Measurements from ENCODE around the gene SWI5. TPM values are rescaled to one million over a fixed set of nuclear protein-coding genes. Genes with fewer than 3 reads are reported as not detected.

SWI5 gene
- total RNA-seq, 1 donor, result 31.1 TPM

DNA sequence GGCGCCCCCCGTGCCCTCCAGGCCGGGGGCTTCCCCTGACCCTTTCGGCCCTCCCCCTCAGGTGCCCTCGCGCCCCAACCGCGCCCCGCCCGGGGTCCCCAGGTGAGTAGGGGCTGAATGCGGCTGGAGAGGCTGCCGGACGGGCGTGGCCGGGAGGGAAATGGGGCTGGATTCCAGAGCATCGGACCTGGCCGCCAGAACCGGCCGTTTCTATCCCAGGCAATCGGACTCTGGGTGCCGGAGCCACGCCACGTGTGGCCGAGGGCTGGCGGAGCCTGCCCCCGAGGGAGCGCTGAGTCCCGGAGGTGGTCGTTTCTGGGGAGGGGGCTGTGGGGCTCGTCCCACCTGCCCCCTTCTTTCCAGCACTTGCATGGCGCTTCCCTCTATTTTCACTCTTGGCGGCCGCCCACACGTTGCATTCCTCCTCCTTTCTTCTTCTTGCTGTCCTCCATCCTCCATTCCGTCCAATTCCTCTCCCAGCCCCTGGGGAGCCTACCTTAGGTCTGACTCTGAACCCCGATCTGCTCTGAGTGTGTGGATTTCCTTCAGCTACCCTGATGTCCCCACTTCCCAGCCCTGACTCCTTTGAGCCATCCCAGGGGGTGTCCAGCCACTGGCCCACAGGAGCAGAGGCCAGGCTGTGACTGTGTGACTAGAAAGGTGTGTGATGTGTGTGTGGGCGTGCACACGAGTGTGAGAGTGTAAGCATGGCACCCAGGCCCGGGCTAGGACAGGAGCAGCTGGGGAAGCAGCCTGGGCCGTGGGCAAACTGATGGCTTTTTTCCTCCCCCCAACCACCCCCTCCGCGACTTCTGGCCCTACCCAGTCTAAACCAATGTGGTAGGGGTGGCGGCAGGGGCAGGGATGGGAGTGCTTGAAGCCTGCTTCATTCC, 25.0 kb upstream of the SWI5 start:
- H3K4me3 ChIP-seq (ENCODE audit: low read depth, low read length), result no peak overlapping the region
- TF ChIP-seq, protein P1, sequence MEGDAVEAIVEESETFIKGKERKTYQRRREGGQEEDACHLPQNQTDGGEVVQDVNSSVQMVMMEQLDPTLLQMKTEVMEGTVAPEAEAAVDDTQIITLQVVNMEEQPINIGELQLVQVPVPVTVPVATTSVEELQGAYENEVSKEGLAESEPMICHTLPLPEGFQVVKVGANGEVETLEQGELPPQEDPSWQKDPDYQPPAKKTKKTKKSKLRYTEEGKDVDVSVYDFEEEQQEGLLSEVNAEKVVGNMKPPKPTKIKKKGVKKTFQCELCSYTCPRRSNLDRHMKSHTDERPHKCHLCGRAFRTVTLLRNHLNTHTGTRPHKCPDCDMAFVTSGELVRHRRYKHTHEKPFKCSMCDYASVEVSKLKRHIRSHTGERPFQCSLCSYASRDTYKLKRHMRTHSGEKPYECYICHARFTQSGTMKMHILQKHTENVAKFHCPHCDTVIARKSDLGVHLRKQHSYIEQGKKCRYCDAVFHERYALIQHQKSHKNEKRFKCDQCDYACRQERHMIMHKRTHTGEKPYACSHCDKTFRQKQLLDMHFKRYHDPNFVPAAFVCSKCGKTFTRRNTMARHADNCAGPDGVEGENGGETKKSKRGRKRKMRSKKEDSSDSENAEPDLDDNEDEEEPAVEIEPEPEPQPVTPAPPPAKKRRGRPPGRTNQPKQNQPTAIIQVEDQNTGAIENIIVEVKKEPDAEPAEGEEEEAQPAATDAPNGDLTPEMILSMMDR (IDR thresholded peaks at IDR 0.05; ENCODE audit: insufficient read depth, low read depth, low read length), result no peak

DNA sequence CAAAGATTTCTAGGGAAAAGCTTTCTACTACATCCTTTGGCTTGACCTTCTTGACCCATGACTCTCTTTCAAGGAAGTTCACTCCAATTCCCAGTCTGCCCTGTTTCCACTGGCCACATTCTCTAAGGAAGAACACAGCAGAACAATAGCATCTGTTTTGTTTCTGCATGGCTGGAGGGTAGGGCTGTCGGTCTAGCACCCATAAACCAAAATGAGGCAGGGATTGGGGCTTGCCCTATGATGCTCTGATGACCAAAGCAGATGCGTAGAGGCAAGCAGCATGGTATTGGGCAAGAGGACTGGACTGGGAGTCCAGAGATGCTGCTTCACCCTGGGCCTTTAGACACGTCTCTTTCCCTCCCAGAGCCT, 24.4 kb upstream of the SWI5 start:
- peak; percentile 78 for DNase-seq (ENCODE audit: low read depth)
- no peak overlapping the region for H3K4me3 ChIP-seq (ENCODE audit: low read depth, low read length)
- TF ChIP-seq, protein P1 (IDR thresholded peaks at IDR 0.05; ENCODE audit: insufficient read depth, low read depth, low read length), result no peak

More for the DNA sequence above, 25.0 kb upstream of the SWI5 start:
- no peak for DNase-seq (ENCODE audit: low read depth)

DNA sequence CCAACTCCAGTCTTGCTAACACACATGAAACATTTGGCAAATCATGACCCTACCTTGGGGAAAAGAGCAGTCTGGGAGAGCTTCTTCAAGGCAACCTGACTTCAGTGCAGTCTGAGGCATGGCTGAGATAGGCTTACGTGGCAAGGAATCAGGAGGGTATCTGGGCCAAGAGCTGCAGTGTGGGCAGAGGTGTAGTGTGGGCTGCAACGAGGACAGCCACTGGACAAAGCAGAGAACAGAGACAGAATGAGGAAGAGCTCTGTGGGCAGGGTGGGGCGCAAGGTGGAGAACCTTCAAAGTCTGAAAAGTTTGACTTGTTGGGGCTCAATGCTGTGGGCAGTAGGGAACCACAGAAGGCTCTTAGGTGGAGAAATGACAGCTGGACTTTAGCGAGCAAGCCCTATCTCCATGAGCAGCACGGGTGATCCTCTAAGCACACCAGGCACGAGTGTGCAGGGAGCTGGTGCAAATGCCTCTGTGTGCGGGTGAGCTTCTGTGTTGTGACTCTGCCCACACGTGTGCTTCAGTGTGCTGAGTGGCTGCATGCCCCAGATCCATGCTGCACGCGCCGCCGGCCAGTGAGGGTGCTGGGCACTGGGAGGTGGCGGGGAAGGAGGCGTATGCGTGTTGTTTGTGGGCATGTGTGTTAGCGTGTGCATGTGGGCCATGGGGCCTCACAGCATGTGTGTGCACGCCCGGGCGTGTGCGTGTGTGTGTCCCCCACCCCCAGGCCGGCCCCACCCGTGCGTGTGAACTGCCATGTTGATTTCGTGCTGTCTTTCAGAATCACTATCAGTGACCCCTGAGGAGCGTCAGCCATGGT, 23.5 kb upstream of the SWI5 start:
- TF ChIP-seq, protein P1 (IDR thresholded peaks at IDR 0.05; ENCODE audit: insufficient read depth, low read depth, low read length), result no peak

DNA sequence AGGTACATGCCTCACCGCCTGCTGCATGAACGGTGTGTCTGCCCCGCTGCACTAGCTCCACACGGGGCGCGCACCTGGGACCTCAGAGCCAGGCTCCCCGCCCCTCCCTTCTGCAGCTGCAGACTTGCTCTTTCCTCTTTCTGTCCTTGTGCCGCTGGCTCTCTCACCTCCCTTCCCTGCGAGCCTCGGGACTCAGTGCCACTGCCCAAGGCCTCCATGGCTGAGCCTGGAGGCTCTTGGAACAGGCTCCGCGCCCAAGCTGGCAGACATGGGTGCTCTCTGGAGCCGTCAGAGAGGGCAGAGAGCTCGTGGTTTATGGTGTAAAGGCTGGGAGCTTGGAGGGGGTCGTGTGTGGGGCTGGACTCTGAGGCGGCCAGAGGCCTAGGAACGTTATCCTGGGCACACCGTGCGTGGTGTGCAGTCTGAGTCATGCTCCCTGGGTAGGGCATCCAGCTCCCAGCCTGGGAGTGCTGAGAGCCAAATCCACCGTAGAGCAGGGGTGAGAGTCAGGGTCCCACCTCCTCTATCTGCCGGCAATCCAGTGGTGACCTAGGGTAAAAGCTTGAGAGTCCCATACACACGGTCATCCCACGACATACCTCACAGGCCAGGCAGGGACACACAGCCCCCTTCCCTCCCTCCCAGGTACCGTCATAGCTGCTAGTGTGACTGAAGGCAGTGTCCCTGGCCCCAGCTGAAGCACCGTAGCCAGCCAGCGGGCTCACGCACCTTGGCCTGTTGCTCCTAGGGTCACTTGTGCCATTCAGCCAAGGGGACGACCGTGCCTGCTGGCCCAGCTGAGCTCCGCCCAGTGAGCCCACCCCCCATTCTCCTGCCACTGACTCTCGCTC, 22.7 kb upstream of the SWI5 start:
- no peak overlapping the region for H3K4me3 ChIP-seq (ENCODE audit: low read depth, low read length)
- no peak for DNase-seq (ENCODE audit: low read depth)
- TF ChIP-seq, protein P1 (IDR thresholded peaks at IDR 0.05; ENCODE audit: insufficient read depth, low read depth, low read length), result no peak

More for the DNA sequence above, 23.5 kb upstream of the SWI5 start:
- no peak overlapping the region for H3K4me3 ChIP-seq (ENCODE audit: low read depth, low read length)
- no peak for DNase-seq (ENCODE audit: low read depth)

DNA sequence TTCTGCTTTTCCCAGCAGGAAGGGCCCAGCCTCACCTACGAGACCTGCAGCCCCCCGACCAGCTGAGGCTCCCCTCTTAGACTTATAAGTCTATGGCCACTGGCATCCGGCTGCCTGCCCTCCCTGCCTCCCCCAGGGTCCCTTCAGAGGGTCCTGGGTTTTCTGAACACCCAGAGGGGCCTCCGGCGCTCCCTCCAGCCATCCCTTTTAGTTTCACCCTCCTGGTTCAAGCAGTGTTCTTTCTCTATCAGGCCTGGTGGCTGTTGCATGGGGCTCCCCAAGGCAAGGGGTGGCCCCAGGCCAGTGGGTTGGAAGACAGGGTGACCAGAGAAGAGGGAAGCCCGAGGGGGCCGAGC, 22.1 kb upstream of the SWI5 start:
- no peak overlapping the region for H3K4me3 ChIP-seq (ENCODE audit: low read depth, low read length)
- DNase-seq (ENCODE audit: low read depth), result no peak
- TF ChIP-seq, protein P1 (IDR thresholded peaks at IDR 0.05; ENCODE audit: insufficient read depth, low read depth, low read length), result no peak

DNA sequence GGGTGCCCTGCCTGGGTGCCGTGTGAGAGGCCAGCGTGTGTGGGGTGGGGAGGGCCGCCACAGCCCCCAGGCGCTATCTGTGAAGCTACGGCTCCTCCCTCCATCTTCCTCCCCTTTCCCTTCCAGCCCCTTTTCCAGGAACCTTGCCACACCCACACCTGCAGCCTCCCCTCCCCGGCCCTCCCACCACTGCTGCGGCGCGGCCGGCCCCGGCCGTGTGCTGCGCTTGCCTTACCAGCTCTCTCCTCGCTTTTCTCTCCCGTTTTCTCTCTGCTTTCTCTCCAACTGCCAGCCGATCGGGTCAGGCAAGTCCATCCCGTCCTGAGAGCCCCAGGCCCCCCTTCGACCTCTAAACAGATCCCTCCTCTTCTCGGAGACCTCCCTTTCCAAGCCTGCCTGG, 21.7 kb upstream of the SWI5 start:
- TF ChIP-seq, protein P1 (IDR thresholded peaks at IDR 0.05; ENCODE audit: insufficient read depth, low read depth, low read length), result no peak
- H3K4me3 ChIP-seq (ENCODE audit: low read depth, low read length), result no peak overlapping the region
- DNase-seq (ENCODE audit: low read depth), result no peak
